ENCODE results near the gene AKAP6. TPM values are rescaled to one million over a fixed set of nuclear protein-coding genes. Genes with fewer than 3 reads are reported as not detected.

AKAP6 gene
- total and polyA plus RNA-seq, 2 of the 8 experiments (the other 6 are each of a cell fraction or from before 2014, with no cell fraction given) = 0.09 to 0.89 TPM

DNA sequence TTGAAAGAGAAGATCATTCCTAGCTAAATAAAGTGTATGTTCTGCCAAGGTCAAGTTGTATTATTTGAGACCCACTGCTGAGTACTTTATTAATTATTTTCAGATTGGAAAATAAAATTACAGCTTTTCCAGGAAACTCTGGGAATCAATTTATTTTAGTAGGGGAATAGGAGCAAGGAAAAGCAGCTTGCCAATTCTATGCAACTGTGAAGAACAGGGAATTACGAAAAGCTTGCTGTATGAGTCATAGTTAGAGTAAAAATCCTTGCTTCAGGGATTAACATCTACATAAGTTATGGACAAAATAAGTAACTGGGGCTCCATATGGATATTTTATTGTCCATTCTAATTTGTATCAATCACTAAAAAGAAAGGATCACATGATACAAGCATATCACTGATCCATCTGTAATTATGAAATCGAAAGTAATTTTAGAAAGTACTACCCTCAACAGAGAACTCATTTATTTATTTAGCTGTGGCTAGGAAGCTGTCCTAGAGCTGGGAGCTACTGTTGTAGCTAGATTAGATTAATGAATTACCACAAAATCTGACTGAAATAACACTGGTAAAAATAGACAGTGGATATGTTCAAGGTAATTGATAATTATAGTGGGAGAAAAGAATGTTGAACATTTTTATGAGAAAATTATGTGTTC lies 306.1 kb downstream of the AKAP6 start:
- no peak overlapping the region for H3K4ac ChIP-seq (replicated peaks; ENCODE audit: insufficient read length, low read depth, low read length)
- H4K20me1 ChIP-seq (replicated peaks in 1 of 2; ENCODE audit: control insufficient read depth in 1 of 2, insufficient read depth in 2 of 2, low read length in 2 of 2) = no peaks in the 10 kb centered on the region
- POLR2A ChIA-PET (ENCODE audit: partially characterized antibody) = no interaction called here
- no peak overlapping the region for H3K14ac ChIP-seq (ENCODE audit: insufficient read length)
- peaks cover 0 to 3% (median 0%) of the 10 kb centered on the region in 4 experiments; a peak in 1 of 7 replicates for H3K4me1 ChIP-seq (replicated peaks in 1 of 4; ENCODE audit: control insufficient read depth in 3 of 4, insufficient read depth in 4 of 4, low read length in 3 of 4)
- H4K8ac ChIP-seq (ENCODE audit: extremely low read depth, insufficient read depth, low read length) = no peak overlapping the region
- no peak overlapping the region for H2AFZ ChIP-seq (ENCODE audit: low read length)
- no peak overlapping the region for H2BK12ac ChIP-seq (ENCODE audit: low read depth, low read length)
- H3K9me3 ChIP-seq (ENCODE audit: insufficient read depth in 2 of 2, low read depth in 1 of 2, low read length in 1 of 2) = no peaks in the 10 kb centered on the region
- H3K27me3 ChIP-seq (replicated peaks in 1 of 4; ENCODE audit: control insufficient read depth in 3 of 4, extremely low read depth in 1 of 4, insufficient read depth in 3 of 4, low read length in 3 of 4) = no peaks in the 10 kb centered on the region
- H3K79me2 ChIP-seq (ENCODE audit: control insufficient read depth in 1 of 2, insufficient read depth in 2 of 2, low read length in 2 of 2) = no peaks in the 10 kb centered on the region
- no peak overlapping the region for H3K9ac ChIP-seq (replicated peaks in 1 of 4; ENCODE audit: extremely low read depth in 1 of 4, low read depth in 3 of 4, low read length in 3 of 4)
- DNase-seq (ENCODE audit: low read depth in 1 of 2, low spot score in 2 of 2) (no peak), FAIRE-seq (no peak)
- H3K56ac ChIP-seq (replicated peaks; ENCODE audit: insufficient read length, low read depth, low read length) = no peak overlapping the region
- no peaks in the 10 kb centered on the region for H3K36me3 ChIP-seq (ENCODE audit: control insufficient read depth in 2 of 4, insufficient read depth in 4 of 4, low read length in 3 of 4)
- no peaks in the 10 kb centered on the region for H3K79me1 ChIP-seq (ENCODE audit: low read depth, low read length)
- no peak overlapping the region for H4K5ac ChIP-seq (ENCODE audit: insufficient read length, low read depth, low read length)
- no peak overlapping the region for H3K18ac ChIP-seq (ENCODE audit: extremely low read depth, low read length)
- no peak overlapping the region for H2AK5ac ChIP-seq (ENCODE audit: low read depth, low read length)
- WGBS, 2 experiments (ENCODE audit: extremely low coverage in 1 of 2, insufficient coverage in 1 of 2, insufficient read length in 1 of 2, insufficient replicate concordance in 2 of 2, low coverage in 1 of 2, low lambda C conversion rate in 2 of 2, missing lambda C conversion rate in 1 of 2) = 81% methylated on average over 2 of the region's 2 CpGs; no CpG with 5 or more reads in 1 of the 2 experiments
- H3K27ac ChIP-seq (ENCODE audit: low read depth, low read length) = no peak overlapping the region
- H2BK15ac ChIP-seq (ENCODE audit: low read length) = no peak overlapping the region
- CTCF ChIA-PET (ENCODE audit: partially characterized antibody) = no interaction called here
- no peak for TF ChIP-seq PHF8 (conservative IDR thresholded peaks at IDR 0.05; ENCODE audit: low read depth, low read length)
- no peak for TF ChIP-seq TEAD4 (IDR thresholded peaks at IDR 0.05; ENCODE audit: low read depth, low read length)
- no peak for TF ChIP-seq SUZ12 (IDR thresholded peaks at IDR 0.05; ENCODE audit: low read length)
- TF ChIP-seq CREB1 (IDR thresholded peaks at IDR 0.05) = no peak
- TF ChIP-seq, protein P1, sequence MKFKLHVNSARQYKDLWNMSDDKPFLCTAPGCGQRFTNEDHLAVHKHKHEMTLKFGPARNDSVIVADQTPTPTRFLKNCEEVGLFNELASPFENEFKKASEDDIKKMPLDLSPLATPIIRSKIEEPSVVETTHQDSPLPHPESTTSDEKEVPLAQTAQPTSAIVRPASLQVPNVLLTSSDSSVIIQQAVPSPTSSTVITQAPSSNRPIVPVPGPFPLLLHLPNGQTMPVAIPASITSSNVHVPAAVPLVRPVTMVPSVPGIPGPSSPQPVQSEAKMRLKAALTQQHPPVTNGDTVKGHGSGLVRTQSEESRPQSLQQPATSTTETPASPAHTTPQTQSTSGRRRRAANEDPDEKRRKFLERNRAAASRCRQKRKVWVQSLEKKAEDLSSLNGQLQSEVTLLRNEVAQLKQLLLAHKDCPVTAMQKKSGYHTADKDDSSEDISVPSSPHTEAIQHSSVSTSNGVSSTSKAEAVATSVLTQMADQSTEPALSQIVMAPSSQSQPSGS (IDR thresholded peaks at IDR 0.05; ENCODE audit: low read length) = no peak
- no peak for TF ChIP-seq KDM5A (IDR thresholded peaks at IDR 0.05; ENCODE audit: low read length)
- no peak for TF ChIP-seq TCF12 (IDR thresholded peaks at IDR 0.05; ENCODE audit: low read depth, low read length)
- no peak for TF ChIP-seq JUND (IDR thresholded peaks at IDR 0.05; ENCODE audit: low read length)
- TF ChIP-seq JUN (IDR thresholded peaks at IDR 0.05; ENCODE audit: low read depth, low read length) = no peak
- no peak overlapping the region for H3K4me3 ChIP-seq (ENCODE audit: extremely low read depth in 1 of 4, insufficient read depth in 2 of 4, low read depth in 3 of 4, low read length in 4 of 4)
- no peak overlapping the region for H4K91ac ChIP-seq (replicated peaks; ENCODE audit: insufficient read length, low read length)
- H3K4me2 ChIP-seq (ENCODE audit: insufficient read depth in 1 of 2, low read depth in 2 of 2, low read length in 2 of 2) = no peak overlapping the region
- H2BK5ac ChIP-seq (ENCODE audit: low read depth, low read length) = no peak overlapping the region
- H2BK120ac ChIP-seq (replicated peaks; ENCODE audit: low read depth, low read length) = no peak overlapping the region
- no peaks in the 10 kb centered on the region; the same call in 1 of the 2 replicates for H3K23me2 ChIP-seq (ENCODE audit: low read depth, low read length)
- no peak overlapping the region for H3K23ac ChIP-seq (ENCODE audit: insufficient read length)
- H2BK20ac ChIP-seq (ENCODE audit: low read length) = no peak overlapping the region
